ENCODE results near the gene NBEA.
"Not testable (repeated sequence)": the region's sequence is repeated elsewhere in the genome, so short reads cannot be mapped to it uniquely, and the experiment has no call there.

Gene NBEA

DNA sequence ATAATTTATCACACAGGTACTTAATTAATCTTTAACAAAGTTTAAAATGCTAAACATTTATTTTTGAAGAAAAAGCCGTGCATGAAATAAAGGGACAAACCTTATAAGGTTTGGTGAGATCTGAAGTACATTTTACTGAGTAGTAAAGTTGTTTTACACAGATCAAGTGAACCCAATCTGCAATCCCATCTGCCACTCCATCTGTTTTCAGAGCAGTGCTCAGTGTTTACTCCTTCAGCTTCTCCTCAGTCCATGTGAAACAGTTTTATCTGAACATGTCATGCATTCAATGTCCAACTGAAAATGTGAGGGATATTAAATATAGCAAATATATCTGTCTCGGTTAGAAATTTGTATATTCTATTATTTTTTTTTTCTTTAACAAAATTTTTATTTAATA lies 367.6 kb downstream of the NBEA start:
- no peak for DNase-seq

DNA sequence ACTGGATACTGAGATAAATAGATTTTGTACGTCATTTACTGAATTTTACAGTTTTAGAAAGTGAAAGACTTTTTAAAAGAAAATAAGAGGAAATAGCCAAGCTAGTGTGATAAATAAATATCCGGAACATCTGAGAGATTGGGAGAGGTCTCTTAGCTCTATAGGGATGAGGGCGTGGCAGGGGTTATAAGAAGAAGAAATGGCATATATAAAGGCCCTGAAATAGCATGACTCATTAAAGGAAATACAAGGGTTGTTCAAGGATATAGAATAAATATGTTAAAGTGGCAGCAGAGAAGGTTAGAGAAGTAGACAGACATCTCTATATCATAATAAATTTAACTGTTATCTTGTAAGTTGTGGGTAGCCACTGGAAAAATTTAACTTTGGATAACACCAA lies 390.1 kb downstream of the NBEA start:
- no peak for DNase-seq

DNA sequence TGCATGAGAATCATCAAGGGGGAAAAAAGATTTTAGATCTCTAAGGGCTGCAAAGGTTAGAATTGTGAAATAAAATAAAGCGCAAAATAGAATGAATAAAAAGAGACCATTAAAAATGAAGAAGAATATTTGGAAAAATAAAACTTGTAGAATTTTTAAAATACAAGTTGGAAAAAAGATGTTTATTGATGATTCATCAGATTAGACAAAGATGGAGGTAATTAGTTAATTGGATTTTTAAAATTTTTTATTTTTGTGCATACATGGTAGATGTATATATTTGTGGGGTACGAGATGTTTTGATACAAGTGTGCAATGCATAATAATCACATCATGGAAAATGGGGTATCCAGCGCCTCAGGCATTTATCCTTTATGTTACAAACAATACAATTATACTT lies 391.1 kb downstream of the NBEA start:
- no peak for DNase-seq

DNA sequence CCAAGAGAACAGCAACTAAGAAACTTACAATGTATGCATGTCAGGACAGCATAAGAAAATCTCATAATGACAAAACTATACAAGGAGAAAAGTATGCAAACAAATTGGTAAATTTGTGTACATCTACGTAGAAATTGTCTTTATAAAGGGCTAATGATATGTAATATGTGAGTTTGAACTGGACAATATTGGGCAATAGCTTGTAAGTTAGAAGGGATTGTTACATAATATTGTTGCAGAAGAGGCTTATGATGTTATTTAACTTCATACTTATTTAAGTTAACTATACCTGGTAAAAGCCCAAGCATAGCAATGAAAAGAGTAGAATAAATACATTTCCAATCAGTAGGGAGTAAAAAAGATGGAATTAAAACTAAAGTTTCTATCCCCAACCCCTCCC lies 400.4 kb downstream of the NBEA start:
- DNase-seq: no peak

DNA sequence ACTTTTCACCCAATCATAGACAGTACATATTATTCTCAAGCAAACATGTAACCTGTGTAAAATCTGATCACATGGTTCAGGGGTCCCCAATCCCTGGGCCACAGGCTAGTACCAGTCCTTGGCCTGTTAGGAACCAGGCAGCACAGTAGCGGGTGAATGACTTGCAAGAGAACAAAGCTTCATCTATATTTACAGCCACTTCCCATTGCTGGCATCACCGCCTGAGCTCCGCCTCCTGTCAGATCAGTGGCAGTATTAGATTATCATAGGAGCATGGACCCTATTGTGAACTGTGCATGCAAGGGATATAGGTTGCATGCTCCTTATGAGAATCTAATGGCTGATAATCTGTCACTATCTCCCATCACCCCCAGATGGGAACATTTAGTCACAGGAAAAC lies 401.3 kb downstream of the NBEA start:
- DNase-seq: no peak

DNA sequence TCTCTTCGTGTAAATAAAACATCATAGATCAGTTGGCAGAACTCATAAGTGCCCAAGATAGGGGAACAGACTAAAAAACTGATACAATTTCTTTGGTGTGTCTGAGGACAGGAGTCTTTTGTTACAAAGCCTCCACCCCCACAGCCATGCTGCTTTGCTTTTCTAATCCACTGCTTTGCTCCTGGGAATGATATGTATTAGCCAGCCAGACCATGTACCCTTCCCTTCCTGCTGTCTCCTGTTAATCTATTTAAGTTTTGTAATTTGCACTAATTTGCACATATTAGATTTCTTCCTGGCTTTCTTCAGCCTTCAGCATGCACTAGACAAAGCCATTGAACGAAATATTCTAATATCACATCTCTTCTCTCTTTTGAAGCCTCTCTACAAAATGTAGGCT lies 403.9 kb downstream of the NBEA start:
- DNase-seq: no peak

DNA sequence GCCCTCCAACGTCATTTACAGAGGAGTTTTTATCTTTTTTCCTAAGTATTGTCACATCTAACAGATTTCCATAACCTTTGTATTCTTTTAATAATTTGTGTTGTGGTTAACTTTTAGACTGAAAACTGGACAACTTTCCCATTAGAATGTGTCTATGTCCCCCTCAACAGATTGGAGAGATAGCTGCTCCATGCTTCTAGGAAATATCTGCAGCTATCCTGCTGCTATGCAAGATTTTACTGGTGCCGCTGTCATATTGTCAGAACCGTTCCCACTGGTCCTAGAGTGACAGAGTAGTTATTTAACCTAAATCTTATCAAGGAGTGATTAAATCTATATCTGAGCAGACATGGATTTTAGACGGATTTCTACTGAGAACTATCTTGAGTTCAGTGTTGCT lies 404.4 kb downstream of the NBEA start:
- no peak for DNase-seq

DNA sequence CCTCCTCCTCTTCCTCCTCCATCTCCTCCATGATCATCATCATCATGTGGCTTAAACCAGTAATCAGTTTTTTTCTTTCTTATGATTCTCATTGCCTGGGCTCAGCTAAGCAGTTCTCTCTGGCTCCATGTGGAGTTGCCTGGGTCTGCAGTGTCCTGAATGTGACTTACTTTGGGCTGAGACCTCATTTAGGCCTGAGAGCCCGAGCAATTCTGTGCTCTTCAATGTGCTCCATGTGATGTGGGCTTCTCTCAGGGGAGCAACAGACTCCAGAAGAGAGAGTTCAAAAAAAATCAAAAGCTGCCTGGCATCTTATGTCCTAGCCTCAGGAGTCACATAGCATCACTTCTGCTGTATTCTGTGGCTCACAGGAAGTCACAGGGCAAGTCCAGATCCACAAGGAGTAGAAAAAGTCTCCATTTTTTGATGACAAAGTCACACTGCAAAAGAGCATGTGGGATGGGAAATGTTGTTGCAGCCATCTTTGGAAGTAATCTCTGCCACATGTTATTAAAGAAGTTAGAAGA lies 405.7 kb downstream of the NBEA start:
- no peak for DNase-seq

DNA sequence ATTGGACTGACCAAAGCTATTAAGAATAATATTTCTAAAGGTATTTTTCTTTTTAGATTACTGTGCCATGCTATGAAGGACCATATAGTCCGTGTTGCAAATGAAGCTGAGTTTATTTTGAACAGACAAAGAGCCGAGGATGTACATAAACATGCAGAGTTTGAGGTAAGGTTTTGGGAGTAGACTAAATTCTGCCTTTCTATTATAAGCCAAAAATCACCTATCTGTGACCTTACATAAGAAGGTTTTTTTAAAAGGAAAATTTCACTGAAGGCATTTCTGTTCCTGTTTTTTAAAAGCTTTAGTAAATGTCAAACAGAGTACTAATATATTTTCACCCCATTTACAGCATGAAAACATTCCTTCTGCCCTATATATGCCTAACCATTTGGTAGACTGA lies 407.0 kb downstream of the NBEA start:
- DNase-seq: no peak

DNA sequence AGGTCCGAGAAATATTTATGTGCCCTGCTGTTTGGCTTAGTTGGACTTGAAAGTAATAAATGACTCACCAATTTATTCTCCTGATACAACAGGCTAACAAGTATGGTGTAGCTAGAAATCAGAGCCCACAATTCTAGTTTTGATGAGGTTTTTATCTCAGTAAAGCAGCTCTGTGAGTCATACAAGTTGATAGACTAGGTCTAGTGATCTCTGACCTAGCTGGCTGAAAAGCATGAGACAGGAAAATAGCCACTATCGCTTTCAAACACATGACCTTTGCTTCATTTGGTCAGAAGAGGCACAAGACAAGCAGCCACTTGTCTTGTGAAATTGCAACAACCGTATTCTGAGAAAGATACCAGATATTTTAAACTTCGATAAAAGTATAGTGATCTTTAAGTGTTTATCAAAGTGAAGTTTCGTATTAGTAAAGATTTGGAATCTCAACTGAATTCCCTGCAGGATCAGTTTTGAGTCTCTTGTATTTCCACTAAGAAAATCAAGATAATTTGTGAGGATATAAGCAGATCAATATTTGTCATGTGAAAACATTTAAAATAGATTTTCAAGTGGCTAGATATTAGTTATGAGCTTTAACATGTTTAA lies 407.7 kb downstream of the NBEA start:
- no peak for DNase-seq

DNA sequence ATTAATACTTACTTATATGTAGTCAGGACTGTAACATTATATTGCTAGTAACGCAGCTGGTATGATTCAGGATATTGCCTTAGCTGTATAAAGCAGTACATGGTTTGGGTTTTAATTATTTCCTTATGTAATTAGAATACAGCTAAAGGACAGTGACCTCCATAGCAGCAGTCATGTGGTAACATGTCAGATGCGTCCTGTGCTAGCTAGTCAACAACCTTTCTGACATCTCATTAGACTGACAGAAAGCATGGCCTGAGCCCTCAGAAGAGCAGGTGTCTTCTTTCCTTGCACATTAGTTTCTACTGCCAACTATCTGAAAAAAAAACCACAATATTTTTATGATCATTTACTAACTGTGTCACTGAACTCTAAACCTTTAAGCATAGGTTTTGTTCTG lies 412.2 kb downstream of the NBEA start:
- DNase-seq: no peak

DNA sequence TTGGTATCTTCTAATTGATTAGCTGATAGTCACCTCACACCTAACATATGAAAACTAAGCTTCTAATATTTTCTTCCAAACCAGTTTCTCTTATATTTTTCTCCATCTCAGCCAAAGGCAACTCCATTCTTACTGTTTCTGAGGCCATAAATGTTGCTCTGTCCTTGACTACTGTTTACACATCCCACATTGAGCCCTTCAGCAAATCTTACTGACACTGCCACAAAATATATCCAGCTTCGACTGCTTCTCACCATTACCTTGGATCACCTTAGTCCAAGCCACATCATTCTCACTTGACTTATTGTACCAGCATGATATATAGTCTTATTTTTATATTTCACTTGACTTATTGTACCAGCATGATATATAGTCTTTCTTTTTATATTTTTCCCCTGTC lies 412.8 kb downstream of the NBEA start:
- DNase-seq: no peak

DNA sequence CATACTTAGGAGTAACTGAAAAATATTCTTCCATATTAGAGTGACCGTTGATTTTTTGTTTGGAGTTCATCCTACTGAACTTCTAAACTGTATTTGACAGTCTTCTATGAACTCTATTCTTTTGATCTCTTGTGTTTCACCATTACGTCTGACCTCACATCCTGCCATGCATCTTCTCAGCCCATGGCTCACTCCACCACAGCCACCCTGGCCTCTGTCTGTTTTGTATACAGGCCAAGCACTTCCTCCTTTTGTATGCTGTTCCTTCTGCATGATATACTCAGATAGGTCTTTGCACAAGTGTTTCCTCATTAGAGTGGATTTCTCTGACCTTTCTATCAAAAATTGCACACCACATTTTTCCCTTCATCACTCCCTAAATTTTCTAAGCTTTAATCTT lies 414.5 kb downstream of the NBEA start:
- DNase-seq: no peak

DNA sequence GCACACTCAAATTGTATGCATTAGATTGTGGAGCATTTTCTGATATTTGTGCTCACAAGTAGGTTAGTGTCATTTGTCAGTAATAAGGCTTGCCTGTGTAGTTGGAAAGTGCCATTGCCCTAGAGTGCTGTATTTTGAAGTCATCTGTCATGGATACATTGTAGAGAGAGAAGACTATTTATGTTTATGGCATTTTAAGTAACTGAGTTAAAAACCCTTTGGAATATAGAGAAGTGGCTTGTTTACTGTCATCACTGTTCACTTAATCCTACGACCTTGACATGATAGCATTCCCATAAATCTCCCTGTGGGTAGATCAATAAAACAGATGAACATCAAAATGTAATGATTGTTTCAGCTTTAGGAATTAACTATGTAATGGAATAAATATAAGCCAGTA lies 423.8 kb downstream of the NBEA start:
- no peak for DNase-seq

DNA sequence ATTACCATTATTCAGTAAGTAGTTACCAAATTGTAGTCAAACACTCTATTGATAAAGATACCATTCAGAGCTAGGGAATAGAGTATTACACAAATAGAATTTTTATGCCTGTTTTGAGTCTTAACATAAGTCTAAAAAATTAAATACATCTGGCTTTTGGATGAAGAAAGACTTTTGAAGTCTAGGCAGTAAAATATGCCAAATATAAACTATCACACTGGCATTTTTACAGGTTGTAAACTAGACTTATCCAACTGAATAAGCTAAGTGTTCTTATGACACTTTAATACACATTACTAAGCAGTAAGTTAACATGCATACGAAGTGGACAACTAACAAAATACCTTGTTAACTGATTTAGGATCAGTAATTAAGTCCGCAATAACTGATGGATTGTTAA lies 425.5 kb downstream of the NBEA start:
- no peak for DNase-seq

DNA sequence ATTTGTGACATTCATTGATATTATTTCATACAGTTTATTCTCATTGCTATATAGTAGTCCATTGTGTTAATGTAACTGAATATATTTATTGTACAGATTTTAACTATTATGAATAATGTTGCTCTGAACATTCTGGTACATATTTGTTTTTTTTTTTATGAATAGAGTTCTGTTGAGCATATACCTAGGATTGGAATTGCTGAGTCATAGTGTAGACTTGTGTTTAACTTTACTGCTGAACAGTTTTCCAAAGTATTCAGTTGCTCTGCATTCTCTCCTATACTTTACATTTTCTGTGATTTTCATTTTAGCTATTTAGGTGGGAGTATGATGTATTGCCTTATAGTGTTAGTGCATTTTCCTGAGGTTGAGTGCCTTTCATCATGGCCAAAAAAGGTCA lies 436.9 kb downstream of the NBEA start:
- no peak for DNase-seq

DNA sequence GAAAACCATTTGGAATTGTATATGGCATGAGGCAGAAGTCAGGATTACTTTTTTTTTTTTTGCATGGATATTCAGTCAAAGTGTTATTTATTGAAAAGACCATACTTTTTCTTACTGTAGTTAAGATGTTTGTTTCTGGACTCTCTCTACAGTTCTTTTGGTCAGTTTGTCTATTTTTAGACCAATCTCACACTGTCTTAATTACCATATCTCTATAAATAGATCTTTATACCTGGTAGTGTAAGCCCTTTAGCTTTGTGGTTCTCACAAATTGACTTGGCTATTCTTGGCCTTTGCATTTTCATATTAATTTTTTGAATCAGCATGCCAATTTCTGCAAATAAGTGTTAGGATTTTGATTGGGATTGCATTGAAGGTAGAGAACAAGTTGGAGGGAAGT lies 437.6 kb downstream of the NBEA start:
- no peak for DNase-seq

DNA sequence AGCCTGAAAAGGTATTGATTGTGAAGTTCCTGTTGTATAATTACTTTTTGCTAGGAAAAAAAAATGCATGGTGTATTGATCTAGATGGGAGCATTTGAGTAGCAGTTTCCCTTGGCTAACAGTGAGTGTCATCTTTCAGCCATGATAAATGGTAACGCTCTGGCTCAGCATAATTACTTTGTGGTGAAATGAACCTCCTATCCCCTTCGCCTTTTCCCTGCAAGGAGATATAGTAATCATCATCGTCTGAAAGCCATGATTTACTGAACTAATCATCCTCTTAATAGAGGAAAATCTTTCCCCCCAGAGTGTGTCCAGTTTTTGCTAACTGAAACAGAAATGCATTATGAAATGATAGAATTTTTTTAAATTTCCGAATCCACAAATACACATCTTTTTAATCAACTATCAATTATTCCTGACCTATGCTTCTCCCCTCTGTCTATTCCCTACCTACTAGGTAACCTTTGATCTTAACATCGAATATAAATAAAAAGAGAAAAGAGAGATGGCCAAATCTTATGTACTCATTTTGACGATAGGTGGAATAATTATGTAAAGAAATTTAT lies 445.7 kb downstream of the NBEA start:
- no peak for DNase-seq

DNA sequence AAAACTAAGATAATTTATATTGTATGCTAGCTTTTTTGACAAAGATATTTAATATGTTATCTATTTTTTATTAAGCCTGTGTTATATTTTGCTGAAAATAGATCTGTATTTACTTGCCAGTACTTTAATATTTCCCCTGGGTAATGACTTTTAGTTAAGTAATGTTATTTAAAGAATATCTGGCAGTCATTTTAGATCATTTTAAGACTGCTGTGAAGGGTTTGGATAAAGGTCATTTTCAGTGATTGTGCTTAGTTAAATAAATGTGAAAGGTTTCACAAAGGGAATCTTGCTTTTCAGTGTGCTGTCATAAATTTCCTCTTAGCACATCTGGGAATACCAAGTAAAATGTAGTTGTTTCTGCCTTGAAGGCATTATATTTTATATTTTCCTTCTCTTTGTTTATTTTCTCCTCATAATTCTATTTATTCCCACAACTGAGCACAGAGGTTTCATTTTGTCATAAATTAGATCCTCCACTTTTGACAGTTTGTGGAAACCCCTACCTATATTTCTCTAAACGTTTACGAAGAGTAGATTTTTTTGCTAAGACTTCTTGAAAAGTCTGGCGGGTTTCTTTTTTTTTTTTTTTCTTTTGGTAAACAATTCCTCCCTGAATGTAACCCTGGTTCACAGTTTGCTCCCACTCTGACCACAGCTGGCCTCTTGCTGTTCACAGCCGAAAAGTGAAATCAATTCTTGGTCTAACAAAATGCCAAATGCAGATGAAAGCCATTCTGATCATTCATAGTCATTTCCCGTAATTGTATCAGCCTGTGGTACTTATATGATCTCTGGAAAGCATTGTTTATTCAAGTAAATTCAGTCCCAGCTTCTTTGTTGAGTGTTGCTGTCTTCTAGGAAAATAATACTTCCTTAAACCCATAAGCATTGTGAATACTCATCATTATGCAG lies 446.6 kb downstream of the NBEA start:
- DNase-seq: no peak

DNA sequence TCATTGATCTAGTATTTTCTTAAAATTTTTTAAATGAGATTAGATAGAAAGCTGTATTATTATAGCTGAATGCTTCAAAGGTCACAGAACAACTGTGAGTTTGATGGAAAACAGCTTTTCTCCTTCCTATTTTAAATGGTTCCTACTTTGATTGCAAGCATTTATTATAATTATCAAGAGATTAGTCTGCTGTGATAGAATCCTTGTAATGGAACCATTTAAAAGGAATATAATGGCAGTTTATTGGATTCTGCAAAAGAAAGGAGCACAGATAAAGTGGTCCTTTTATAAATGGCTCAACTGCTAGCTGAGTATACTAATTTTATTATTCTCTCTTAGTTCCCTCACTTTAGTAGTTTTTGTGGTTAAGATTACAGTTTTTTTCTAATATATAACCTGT lies 447.5 kb downstream of the NBEA start:
- no peak for DNase-seq

DNA sequence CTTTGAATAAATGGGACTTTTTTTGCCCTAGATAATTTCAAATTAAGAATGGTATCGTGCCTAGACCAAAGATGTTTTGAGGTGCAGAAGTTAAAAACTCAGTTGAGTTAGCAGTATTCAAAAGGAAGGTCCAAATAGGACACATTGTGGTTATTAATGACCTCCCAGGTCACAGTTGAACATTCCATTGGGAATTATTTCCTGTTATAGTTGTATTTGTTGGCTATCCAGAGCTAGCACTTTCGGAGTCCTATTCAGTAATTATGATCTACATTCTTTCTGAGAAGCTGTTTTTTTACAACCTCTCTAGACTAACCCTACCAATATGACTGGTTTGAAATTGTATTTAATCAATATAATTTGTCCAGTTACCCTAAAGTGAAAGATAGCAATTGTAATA lies 450.7 kb downstream of the NBEA start:
- no peak for DNase-seq

DNA sequence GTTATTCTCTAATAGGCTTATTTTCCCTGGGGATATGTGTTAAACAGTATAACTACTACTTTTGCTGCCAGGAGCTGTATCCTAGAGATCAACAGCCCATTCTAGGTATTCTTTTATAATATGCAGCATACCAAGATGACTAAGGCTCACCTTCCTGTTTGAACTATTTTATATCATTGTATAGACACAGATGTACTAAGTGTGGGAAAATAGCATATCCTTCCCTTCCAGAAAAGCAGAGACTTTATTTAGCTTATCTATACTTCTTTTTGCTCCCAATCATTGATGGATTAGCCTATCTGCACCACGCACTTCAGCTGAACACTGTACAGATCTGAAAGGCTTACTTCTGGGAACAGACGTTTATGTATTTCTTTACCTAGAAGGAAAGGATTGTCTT lies 451.8 kb downstream of the NBEA start:
- DNase-seq: no peak

DNA sequence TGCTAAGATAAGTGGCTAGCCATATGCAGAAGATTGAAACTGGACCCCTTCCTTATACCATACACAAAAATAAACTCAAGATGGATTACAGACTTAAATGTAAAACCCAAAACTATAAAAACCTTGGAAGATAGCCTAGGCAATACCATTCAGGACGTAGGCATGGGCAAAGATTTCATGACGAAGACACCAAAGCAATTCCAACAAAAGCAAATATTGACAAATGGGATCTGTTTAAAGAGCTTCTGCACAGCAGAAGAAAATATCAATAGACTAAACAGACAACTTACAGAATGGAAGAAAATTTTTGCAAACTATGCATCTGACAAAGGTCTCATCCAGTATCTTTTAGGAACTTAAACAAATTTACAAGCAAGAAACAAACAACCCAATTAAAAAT lies 466.2 kb downstream of the NBEA start:
- not testable (repeated sequence) for DNase-seq

DNA sequence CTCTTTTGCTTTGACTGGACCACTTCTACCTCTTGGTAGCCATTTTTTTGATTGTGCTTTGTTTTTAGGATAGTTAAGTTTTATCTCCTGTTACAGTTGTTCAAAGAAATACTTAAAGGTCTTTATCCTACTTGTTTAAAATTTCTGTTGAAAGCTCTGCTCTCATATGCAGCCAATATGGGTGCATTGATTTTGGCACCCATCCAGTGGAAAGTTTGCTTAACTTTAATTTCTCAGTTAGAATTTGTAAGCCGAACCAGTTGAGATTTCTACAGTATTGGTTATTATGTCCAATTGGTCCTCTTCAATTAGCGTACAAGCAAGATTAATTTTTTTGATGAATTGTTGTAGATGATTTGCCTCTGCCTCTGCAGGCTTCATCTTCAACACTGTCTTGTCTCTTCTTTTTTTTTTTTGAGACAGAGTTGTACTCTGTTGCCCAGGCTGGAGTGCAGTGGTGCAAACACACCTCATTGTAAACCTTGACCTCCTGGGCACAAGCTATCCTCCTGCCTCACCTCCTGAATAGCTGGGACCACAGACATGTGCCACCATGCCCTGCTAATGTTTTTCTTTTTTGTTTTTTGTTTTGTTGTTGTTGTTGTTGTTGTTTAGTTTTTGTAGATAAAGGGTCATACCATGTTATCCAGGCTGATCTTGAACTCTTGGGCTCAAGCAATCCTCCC lies 469.1 kb downstream of the NBEA start:
- DNase-seq: no peak
